Left lung (tissue), 10 donors: ENCODE data around the gene SIRPB1. TPM values are rescaled to one million over a fixed set of nuclear protein-coding genes. Genes with fewer than 3 reads are reported as not detected.

ENCODE experiments used
- ATAC-seq: fragments of 200-7000 bp; cut with Tn5 transposase; one replicate; pipeline ENCODE4 v1.9.1; 2020; ENCODE audit warnings: moderate library complexity
- DNase-seq, 4 donors: peaks; one replicate each; pipeline ENCODE4 v3.0.0-alpha.2; 2013 to 2020
- H3K27ac ChIP-seq, 2 donors: fragments of 200-600 bp; sonication (generic) in 1 of 2; one replicate each; pipeline versions ENCODE4 v1.5.0 to v1.8.0; 2020 to 2021
- H3K27me3 ChIP-seq, 2 donors: fragments of 200-600 bp; sonication (generic) in 1 of 2; one replicate each; pipeline versions ENCODE4 v1.5.0 to v1.8.0; 2020 to 2021
- H3K36me3 ChIP-seq, 2 donors: fragments of 200-600 bp; sonication (generic) in 1 of 2; one replicate each; pipeline versions ENCODE4 v1.5.0 to v1.8.0; 2020 to 2021
- H3K4me1 ChIP-seq, 2 donors: fragments of 200-600 bp; one replicate each; pipeline ENCODE4 v1.8.0; 2021
- H3K4me3 ChIP-seq, 2 donors: fragments of 200-600 bp; sonication (generic) in 1 of 2; one replicate each; pipeline versions ENCODE4 v1.5.0 to v1.8.0; 2020 to 2021; ENCODE audit warnings: mild to moderate bottlenecking in 1 of 2
- H3K9me3 ChIP-seq, 2 donors: fragments of 200-600 bp; sonication (generic) in 1 of 2; one replicate each; pipeline versions ENCODE4 v1.5.0 to v1.8.0; 2020 to 2021
- CTCF ChIP-seq, 2 donors: fragments of 200-600 bp; sonication (generic) in 1 of 2; IDR thresholded peaks; one replicate each; pipeline versions ENCODE4 v1.5.0 to v1.8.0; 2021; ENCODE audit warnings: antibody characterized with exemption in 2 of 2
- intact Hi-C, 2 donors: fragments of 100-400 bp; cut with DNase I; formaldehyde crosslinking; loops; one replicate each; pipeline versions ENCODE4 v1.11.2 to v1.14.2; 2022
- polyA plus RNA-seq, 6 donors: library from polyadenylated mRNA; unstranded; fragments of 120-200 nt; gene quantifications; one replicate each; pipeline ENCODE4 v1.2.1, GENCODE V29; 2013; ENCODE audit not compliant: insufficient read length in 6 of 6
- total RNA-seq, 2 donors: library from RNA; stranded (reverse); fragmentation: NEBNext Ultra II Directional; extraction: Animal tissue kit (Norgen Biotek cat#: 25700); gene quantifications; one replicate each; pipeline ENCODE4 v1.2.1, GENCODE V29; 2021
- donor health status: DM: no; HTN: yes; CAD: no.
- donor health status: DM: no; HTN: no; CAD: no.

SIRPB1 gene
- total and polyA plus RNA-seq, 8 donors: 0.34 to 57.9 (median 1.5) TPM

- H3K4me3 ChIP-seq: no peak within 1 kb of the TSS
These were observed 37.9 kb upstream of the SIRPB1 start, which contains the start of gene SIRPG for GRCh38 chr20:1657556-1658334. Gene SIRPG, minus strand, starts transcription at chr20:1657779. Its CDS starts 65 bp downstream, at chr20:1657714.

GRCh38 chr20:1656844-1657243 lies 37.0 kb upstream of the SIRPB1 start:
- Histone ChIP-seq H3K36me3 (no peaks in the 10 kb centered on the region), H3K4me3 (no peak overlapping the region), H3K4me1 (peaks cover 0 to 5% of the 10 kb centered on the region in 2 donors), H3K9me3 (peaks cover 0 to 3% of the 10 kb centered on the region in 2 donors), H3K27ac (no peak overlapping the region), H3K27me3 (peaks cover 0 to 27% of the 10 kb centered on the region in 2 donors)
- DNase-seq (no peak), ATAC-seq (no peak)
- intact Hi-C loops: no loop called here
- TF ChIP-seq CTCF (IDR thresholded peaks at IDR 0.05): no peak

More at GRCh38 chr20:1657556-1658334, 37.9 kb upstream of the SIRPB1 start, which contains the start of gene SIRPG:
- DNase-seq: no peak
- Histone ChIP-seq H3K36me3 (no peaks in the 10 kb centered on the region), H3K4me1 (peaks cover 0 to 8% of the 10 kb centered on the region in 2 donors), H3K27me3 (peaks cover 0 to 27% of the 10 kb centered on the region in 2 donors), H3K9me3 (peaks cover 0 to 3% of the 10 kb centered on the region in 2 donors), H3K27ac (no peak within 1 kb of the TSS)
- ATAC-seq: no peak
- intact Hi-C loops: no loop called here
- TF ChIP-seq CTCF (IDR thresholded peaks at IDR 0.05): no peak

- TF ChIP-seq CTCF (IDR thresholded peaks at IDR 0.05): no peak
- intact Hi-C loops: no loop called here
- DNase-seq (no peak), ATAC-seq (no peak)
- Histone ChIP-seq H3K27me3 (peaks cover 0 to 15% of the 10 kb centered on the region in 2 donors), H3K36me3 (no peaks in the 10 kb centered on the region), H3K4me3 (no peak overlapping the region), H3K4me1 (no peaks in the 10 kb centered on the region), H3K27ac (no peak overlapping the region), H3K9me3 (peaks cover 0 to 3% of the 10 kb centered on the region in 2 donors)
These were observed 35.2 kb upstream of the SIRPB1 start for GRCh38 chr20:1654996-1655395.

GRCh38 chr20:1652960-1653359 lies 33.2 kb upstream of the SIRPB1 start:
- no peak for DNase-seq
- Histone ChIP-seq H3K36me3 (no peaks in the 10 kb centered on the region), H3K27ac (no peak overlapping the region), H3K9me3 (peaks cover 0 to 3% of the 10 kb centered on the region in 2 donors), H3K4me3 (no peak overlapping the region), H3K4me1 (no peaks in the 10 kb centered on the region), H3K27me3 (peaks cover 0 to 7% of the 10 kb centered on the region in 2 donors)
- intact Hi-C loops: no loop called here
- TF ChIP-seq CTCF (IDR thresholded peaks at IDR 0.05): no peak
- ATAC-seq: no peak

GRCh38 chr20:1652104-1652503 lies 32.3 kb upstream of the SIRPB1 start:
- peaks cover 0 to 3% of the 10 kb centered on the region in 2 donors for H3K9me3 ChIP-seq
- intact Hi-C loops: no loop called here
- no peaks in the 10 kb centered on the region for H3K27me3 ChIP-seq
- ATAC-seq (no peak), DNase-seq (no peak)
- no peak for TF ChIP-seq CTCF (IDR thresholded peaks at IDR 0.05)
- no peak overlapping the region for H3K4me3 ChIP-seq
- H3K4me1 ChIP-seq: no peaks in the 10 kb centered on the region
- no peak overlapping the region for H3K27ac ChIP-seq
- H3K36me3 ChIP-seq: no peaks in the 10 kb centered on the region
